A549 (cell line): ENCODE data around the gene SPATA17. TPM values are rescaled to one million over a fixed set of nuclear protein-coding genes. Genes with fewer than 3 reads are reported as not detected.

Experiments used
- ATAC-seq, 2 experiments: fragments of 200-7000 bp in 1 of 2; fragments of >200 bp in 1 of 2; cut with Nextera tagmentation in 1 of 2; cut with Tn5 transposase in 1 of 2; 3 replicates each; pipeline versions ENCODE4 v1.8.0 to v1.9.1; 2018 to 2020; ENCODE audit warnings: mild to moderate bottlenecking in 1 of 2, moderate library complexity in 1 of 2
- CTCF ChIA-PET: fragments of 300-600 bp; sonication (Branson Sonifier 250); formaldehyde crosslinking; extraction: SDS; loops from one replicate; lab custom pipeline; 2021; ENCODE audit warnings: antibody characterized with exemption, inconsistent platforms; lab: Yijun Ruan, JAX
- POLR2A ChIA-PET: fragments of 350-600 bp; formaldehyde crosslinking; extraction: SDS; loops from one replicate; lab custom pipeline; 2021; ENCODE audit warnings: antibody characterized with exemption, inconsistent platforms; lab: Yijun Ruan, JAX
- DNase-seq, 2 experiments: peaks; one replicate each; pipeline versions ENCODE4 v3.0.0 to v3.0.0-alpha.2; 2011 to 2016; ENCODE audit warnings: low read depth in 1 of 2, low spot score in 1 of 2
- FAIRE-seq: peaks from 2 replicates; lab custom pipeline; 2011; peaks lifted over from hg19 to GRCh38; lab: Jason Lieb, UNC
- H3K27ac ChIP-seq, 2 experiments: fragments of >200 bp; sonication (Bioruptor Twin); formaldehyde crosslinking; 3 replicates each; pipeline ENCODE4 v1.5.1; 2016 to 2017
- H3K4me1 ChIP-seq: fragments of >200 bp; sonication (Bioruptor Twin); formaldehyde crosslinking; 3 replicates; pipeline ENCODE4 v1.6.1; 2016
- H3K4me2 ChIP-seq: fragments of >200 bp; sonication (Bioruptor Twin); formaldehyde crosslinking; 3 replicates; pipeline ENCODE4 v1.6.1; 2016
- H3K4me3 ChIP-seq: fragments of >200 bp; sonication (Bioruptor Twin); formaldehyde crosslinking; 3 replicates; pipeline ENCODE4 v1.5.1; 2016
- H3K9me3 ChIP-seq: fragments of >200 bp; sonication (Bioruptor Twin); formaldehyde crosslinking; 3 replicates; pipeline ENCODE4 v1.6.1; 2016
- BHLHE40 ChIP-seq: IDR thresholded peaks from 2 replicates; pipeline ENCODE4 v1.6.1; 2012; ENCODE audit warnings: low read depth, low read length, inconsistent platforms
- CBX2 ChIP-seq: fragments of 200-600 bp; sonication (generic); IDR thresholded peaks from 2 replicates; pipeline ENCODE4 v1.6.1; 2016; ENCODE audit warnings: low read depth, mild to moderate bottlenecking, borderline replicate concordance
- CEBPB ChIP-seq, 2 experiments: fragments of >200 bp in 1 of 2; sonication (Bioruptor Twin) in 1 of 2; formaldehyde crosslinking in 1 of 2; IDR thresholded peaks; 2 replicates each; pipeline ENCODE4 v1.6.1; 2012 to 2016
- ELK1 ChIP-seq: fragments of 150-350 bp; IDR thresholded peaks from 2 replicates; pipeline ENCODE4 v1.6.1; 2014; ENCODE audit warnings: low read depth, mild to moderate bottlenecking, low read length
- FOSL2 ChIP-seq, 2 experiments: fragments of 450-650 bp in 1 of 2; fragments of >200 bp in 1 of 2; sonication (Bioruptor Twin) in 1 of 2; formaldehyde crosslinking; IDR thresholded peaks; 2 replicates each; pipeline versions ENCODE4 v1.5.0 to v1.6.1; 2016 to 2020; ENCODE audit warnings: mild to moderate bottlenecking in 1 of 2, moderate library complexity in 1 of 2
- HEYL ChIP-seq: fragments of 250-450 bp; sonication (Bioruptor Pico); IDR thresholded peaks from 2 replicates; pipeline ENCODE4 v1.8.0; 2021; ENCODE audit warnings: mild to moderate bottlenecking, moderate library complexity
- HOXA7 ChIP-seq: fragments of 250-450 bp; sonication (Bioruptor Pico); IDR thresholded peaks from 2 replicates; pipeline ENCODE4 v1.5.0; 2020; ENCODE audit warnings: mild to moderate bottlenecking, moderate library complexity
- HOXB5 ChIP-seq: fragments of 250-450 bp; sonication (Bioruptor Pico); IDR thresholded peaks from 2 replicates; pipeline ENCODE4 v1.5.0; 2020; ENCODE audit warnings: mild to moderate bottlenecking, moderate library complexity
- KDM1A ChIP-seq: fragments of 200-600 bp; sonication (generic); IDR thresholded peaks from 2 replicates; pipeline ENCODE4 v1.6.1; 2016; ENCODE audit warnings: low read depth, mild to moderate bottlenecking
- MAFK ChIP-seq: fragments of 450-650 bp; IDR thresholded peaks from 2 replicates; pipeline ENCODE4 v1.6.1; 2014; ENCODE audit not compliant: partially characterized antibody
- RNF2 ChIP-seq: fragments of 200-600 bp; sonication (generic); IDR thresholded peaks from 2 replicates; pipeline ENCODE4 v1.6.1; 2016; ENCODE audit warnings: low read depth, mild to moderate bottlenecking, antibody characterized with exemption, moderate library complexity, borderline replicate concordance
- SREBF2 ChIP-seq: fragments of 450-650 bp; IDR thresholded peaks from 2 replicates; pipeline ENCODE4 v1.6.1; 2014; ENCODE audit warnings: mild to moderate bottlenecking, moderate library complexity
- ZFP36 ChIP-seq: fragments of 450-650 bp; IDR thresholded peaks from 2 replicates; pipeline ENCODE4 v1.6.1; 2014; ENCODE audit warnings: borderline replicate concordance; ENCODE audit not compliant: partially characterized antibody
- ZNF302 ChIP-seq: fragments of 250-450 bp; sonication (Bioruptor Pico); IDR thresholded peaks from 2 replicates; pipeline ENCODE4 v1.9.0; 2021; ENCODE audit warnings: inconsistent platforms, mild to moderate bottlenecking, moderate library complexity
- WGBS: methylation state at CpG from one replicate; pipeline ENCODE4 v1.1.6; 2017; ENCODE audit errors: missing lambda C conversion rate; 5-methylcytosine and 5-hydroxymethylcytosine counted together
- polyA plus RNA-seq, 4 experiments: library from polyadenylated mRNA; depleted of rRNA in 3 of 4; stranded (reverse); fragments of >200 nt; fragmentation: RNase III in 1 of 4; extraction: RNeasy Plus Mini Kit Qiagen cat#74134 plus additional on column Dnase treatment in 1 of 4; gene quantifications; 2 replicates in 3 of 4; 3 replicates in 1 of 4; pipeline ENCODE4 v1.2.3, GENCODE V29; 2011 to 2017
- TF ChIP-seq, protein P1 (sequence below): fragments of 200-600 bp; sonication (generic); IDR thresholded peaks from 2 replicates; pipeline ENCODE4 v1.6.1; 2016; ENCODE audit warnings: antibody characterized with exemption, mild to moderate bottlenecking, moderate library complexity
- TF ChIP-seq, protein P2 (sequence below): fragments of 250-450 bp; sonication (Bioruptor Pico); IDR thresholded peaks from 2 replicates; pipeline ENCODE4 v1.5.0; 2021; ENCODE audit warnings: mild to moderate bottlenecking, moderate library complexity, borderline replicate concordance
- TF ChIP-seq, protein P3 (sequence below): fragments of 250-450 bp; sonication (Bioruptor Pico); IDR thresholded peaks from 2 replicates; pipeline ENCODE4 v1.5.0; 2020; ENCODE audit warnings: low read depth, mild to moderate bottlenecking, moderate library complexity
- TF ChIP-seq, protein P4 (sequence below): fragments of 450-650 bp; IDR thresholded peaks from 2 replicates; pipeline ENCODE4 v1.6.1; 2014; ENCODE audit warnings: antibody characterized with exemption

SPATA17 gene
- polyA plus RNA-seq, 2 of the 4 experiments (the other 2 are of a cell fraction), result 3.3 to 5.0 TPM

- H3K4me2 ChIP-seq, result no peak overlapping the region
- H3K4me1 ChIP-seq, result no peaks in the 10 kb centered on the region
- FAIRE-seq (no peak), DNase-seq (no peak)
- H3K4me3 ChIP-seq, result no peak overlapping the region
- H3K9me3 ChIP-seq, result no peaks in the 10 kb centered on the region
- TF ChIP-seq, protein P1, sequence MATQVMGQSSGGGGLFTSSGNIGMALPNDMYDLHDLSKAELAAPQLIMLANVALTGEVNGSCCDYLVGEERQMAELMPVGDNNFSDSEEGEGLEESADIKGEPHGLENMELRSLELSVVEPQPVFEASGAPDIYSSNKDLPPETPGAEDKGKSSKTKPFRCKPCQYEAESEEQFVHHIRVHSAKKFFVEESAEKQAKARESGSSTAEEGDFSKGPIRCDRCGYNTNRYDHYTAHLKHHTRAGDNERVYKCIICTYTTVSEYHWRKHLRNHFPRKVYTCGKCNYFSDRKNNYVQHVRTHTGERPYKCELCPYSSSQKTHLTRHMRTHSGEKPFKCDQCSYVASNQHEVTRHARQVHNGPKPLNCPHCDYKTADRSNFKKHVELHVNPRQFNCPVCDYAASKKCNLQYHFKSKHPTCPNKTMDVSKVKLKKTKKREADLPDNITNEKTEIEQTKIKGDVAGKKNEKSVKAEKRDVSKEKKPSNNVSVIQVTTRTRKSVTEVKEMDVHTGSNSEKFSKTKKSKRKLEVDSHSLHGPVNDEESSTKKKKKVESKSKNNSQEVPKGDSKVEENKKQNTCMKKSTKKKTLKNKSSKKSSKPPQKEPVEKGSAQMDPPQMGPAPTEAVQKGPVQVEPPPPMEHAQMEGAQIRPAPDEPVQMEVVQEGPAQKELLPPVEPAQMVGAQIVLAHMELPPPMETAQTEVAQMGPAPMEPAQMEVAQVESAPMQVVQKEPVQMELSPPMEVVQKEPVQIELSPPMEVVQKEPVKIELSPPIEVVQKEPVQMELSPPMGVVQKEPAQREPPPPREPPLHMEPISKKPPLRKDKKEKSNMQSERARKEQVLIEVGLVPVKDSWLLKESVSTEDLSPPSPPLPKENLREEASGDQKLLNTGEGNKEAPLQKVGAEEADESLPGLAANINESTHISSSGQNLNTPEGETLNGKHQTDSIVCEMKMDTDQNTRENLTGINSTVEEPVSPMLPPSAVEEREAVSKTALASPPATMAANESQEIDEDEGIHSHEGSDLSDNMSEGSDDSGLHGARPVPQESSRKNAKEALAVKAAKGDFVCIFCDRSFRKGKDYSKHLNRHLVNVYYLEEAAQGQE, result no peak
- TF ChIP-seq RNF2, result no peak
- TF ChIP-seq, protein P2, sequence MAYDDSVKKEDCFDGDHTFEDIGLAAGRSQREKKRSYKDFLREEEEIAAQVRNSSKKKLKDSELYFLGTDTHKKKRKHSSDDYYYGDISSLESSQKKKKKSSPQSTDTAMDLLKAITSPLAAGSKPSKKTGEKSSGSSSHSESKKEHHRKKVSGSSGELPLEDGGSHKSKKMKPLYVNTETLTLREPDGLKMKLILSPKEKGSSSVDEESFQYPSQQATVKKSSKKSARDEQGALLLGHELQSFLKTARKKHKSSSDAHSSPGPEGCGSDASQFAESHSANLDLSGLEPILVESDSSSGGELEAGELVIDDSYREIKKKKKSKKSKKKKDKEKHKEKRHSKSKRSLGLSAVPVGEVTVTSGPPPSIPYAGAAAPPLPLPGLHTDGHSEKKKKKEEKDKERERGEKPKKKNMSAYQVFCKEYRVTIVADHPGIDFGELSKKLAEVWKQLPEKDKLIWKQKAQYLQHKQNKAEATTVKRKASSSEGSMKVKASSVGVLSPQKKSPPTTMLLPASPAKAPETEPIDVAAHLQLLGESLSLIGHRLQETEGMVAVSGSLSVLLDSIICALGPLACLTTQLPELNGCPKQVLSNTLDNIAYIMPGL (CRISPR knock-in tag), result no peak
- TF ChIP-seq, protein P3, sequence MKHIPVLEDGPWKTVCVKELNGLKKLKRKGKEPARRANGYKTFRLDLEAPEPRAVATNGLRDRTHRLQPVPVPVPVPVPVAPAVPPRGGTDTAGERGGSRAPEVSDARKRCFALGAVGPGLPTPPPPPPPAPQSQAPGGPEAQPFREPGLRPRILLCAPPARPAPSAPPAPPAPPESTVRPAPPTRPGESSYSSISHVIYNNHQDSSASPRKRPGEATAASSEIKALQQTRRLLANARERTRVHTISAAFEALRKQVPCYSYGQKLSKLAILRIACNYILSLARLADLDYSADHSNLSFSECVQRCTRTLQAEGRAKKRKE, result no peak
- TF ChIP-seq SREBF2, result no peak
- TF ChIP-seq FOSL2 (IDR thresholded peaks at IDR 0.05), result no peak
- no peak for TF ChIP-seq FOSL2 (CRISPR knock-in tag; IDR thresholded peaks at IDR 0.05)
- no peak for TF ChIP-seq ELK1
- no peak for TF ChIP-seq HOXB5 (CRISPR knock-in tag)
- no peak for TF ChIP-seq CBX2
- TF ChIP-seq HEYL, result no peak
- no peak for TF ChIP-seq KDM1A
- no peak for TF ChIP-seq CEBPB (IDR thresholded peaks at IDR 0.05)
- no peak for TF ChIP-seq ZFP36
- TF ChIP-seq ZNF302, result no peak
- TF ChIP-seq, all 56 proteins: peak for 0
- ChIA-PET CTCF (no interaction called here), POLR2A (no interaction called here)
- 82% methylated on average over 2 of the region's 2 CpGs for WGBS
- no peak for ATAC-seq
- no peak overlapping the region for H3K27ac ChIP-seq
Measured at GRCh38 chr1:217791091-217791490, 159.9 kb downstream of the SPATA17 start.

DNA sequence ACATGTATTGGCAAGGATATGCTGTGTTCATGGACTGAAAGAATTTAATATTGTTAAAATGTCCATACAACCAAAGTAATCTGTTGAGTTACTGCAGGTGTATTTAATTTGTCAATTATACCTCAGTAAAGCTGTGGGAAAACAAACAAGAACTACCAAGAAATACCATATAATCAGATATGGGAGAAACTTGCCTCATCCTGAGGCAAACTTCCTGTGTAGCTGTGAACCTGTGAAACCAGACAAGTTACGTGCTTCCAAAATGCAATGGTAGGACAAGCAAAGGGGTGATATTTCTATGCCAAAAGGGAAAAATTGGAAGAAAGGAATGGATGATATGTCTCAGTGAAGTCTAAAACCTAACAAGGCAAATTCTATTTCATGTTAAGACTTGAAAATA is 174.6 kb downstream of the SPATA17 start:
- no peak overlapping the region for H3K4me3 ChIP-seq
- ATAC-seq (no peak), DNase-seq (no peak), FAIRE-seq (no peak)
- H3K9me3 ChIP-seq, result no peaks in the 10 kb centered on the region
- POLR2A ChIA-PET, result no interaction called here
- TF ChIP-seq HOXA7 (CRISPR knock-in tag) (no peak), RNF2 (no peak), MAFK (no peak), BHLHE40 (no peak), KDM1A (no peak)
- TF ChIP-seq, protein P4, sequence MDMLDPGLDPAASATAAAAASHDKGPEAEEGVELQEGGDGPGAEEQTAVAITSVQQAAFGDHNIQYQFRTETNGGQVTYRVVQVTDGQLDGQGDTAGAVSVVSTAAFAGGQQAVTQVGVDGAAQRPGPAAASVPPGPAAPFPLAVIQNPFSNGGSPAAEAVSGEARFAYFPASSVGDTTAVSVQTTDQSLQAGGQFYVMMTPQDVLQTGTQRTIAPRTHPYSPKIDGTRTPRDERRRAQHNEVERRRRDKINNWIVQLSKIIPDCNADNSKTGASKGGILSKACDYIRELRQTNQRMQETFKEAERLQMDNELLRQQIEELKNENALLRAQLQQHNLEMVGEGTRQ, result no peak
- no peak overlapping the region for H3K27ac ChIP-seq
- CTCF ChIA-PET, result no interaction called here
- WGBS, result 52% methylated on average over 1 of the region's 1 CpG
- H3K4me1 ChIP-seq, result no peaks in the 10 kb centered on the region
- H3K4me2 ChIP-seq, result no peak overlapping the region
